Heart right ventricle (tissue), 16 donors: ENCODE results near the gene GBGT1. TPM values are rescaled to one million over a fixed set of nuclear protein-coding genes. Genes with fewer than 3 reads are reported as not detected.

ENCODE experiments used
- ATAC-seq, 8 donors: fragments of 200-7000 bp; cut with Tn5 transposase; one replicate each; pipeline ENCODE4 v1.9.1; 2020; ENCODE audit warnings: mild to moderate bottlenecking in 8 of 8, moderate library complexity in 8 of 8, moderate number of reproducible peaks in 1 of 8
- DNase-seq, 2 donors: peaks; one replicate each; pipeline ENCODE4 v3.0.0-alpha.2; 2020
- H3K27ac ChIP-seq, 10 donors: fragments of 200-600 bp; sonication (generic) in 2 of 10; one replicate each; pipeline versions ENCODE4 v1.5.0 to v1.8.0; 2020 to 2022; ENCODE audit warnings: mild to moderate bottlenecking in 3 of 10
- H3K27me3 ChIP-seq, 7 donors: fragments of 200-600 bp; one replicate each; pipeline ENCODE4 v1.8.0; 2021 to 2022; ENCODE audit warnings: mild to moderate bottlenecking in 2 of 7
- H3K36me3 ChIP-seq, 9 donors: fragments of 200-600 bp; sonication (generic) in 1 of 9; one replicate each; pipeline versions ENCODE4 v1.5.0 to v1.8.0; 2020 to 2022; ENCODE audit warnings: mild to moderate bottlenecking in 2 of 9
- H3K4me1 ChIP-seq, 9 donors: fragments of 200-600 bp; sonication (generic) in 1 of 9; one replicate each; pipeline versions ENCODE4 v1.5.0 to v1.8.0; 2020 to 2022; ENCODE audit warnings: mild to moderate bottlenecking in 4 of 9
- H3K4me3 ChIP-seq, 10 donors: fragments of 200-600 bp; sonication (generic) in 2 of 10; one replicate each; pipeline versions ENCODE4 v1.5.0 to v1.8.0; 2020 to 2022; ENCODE audit warnings: mild to moderate bottlenecking in 7 of 10, moderate library complexity in 2 of 10
- H3K9me3 ChIP-seq, 11 donors: fragments of 200-600 bp in 10 of 11; sonication (generic) in 2 of 11; one replicate each; pipeline versions ENCODE4 v1.5.0 to v1.8.0; 2013 to 2022; ENCODE audit warnings: mild to moderate bottlenecking in 2 of 11, control low read depth in 1 of 11, moderate library complexity in 1 of 11
- CTCF ChIP-seq, 9 donors: fragments of 200-600 bp; sonication (generic) in 2 of 9; IDR thresholded peaks; one replicate each; pipeline versions ENCODE4 v1.5.0 to v1.8.0; 2021 to 2022; ENCODE audit warnings: antibody characterized with exemption in 9 of 9, mild to moderate bottlenecking in 5 of 9, moderate library complexity in 1 of 9
- WGBS, 2 donors: extraction: QIAGEN DNeasy Blood & Tissue Kit; methylation state at CpG; one replicate each; pipeline ENCODE4 v1.1.7; 2013; ENCODE audit warnings: inconsistent platforms in 1 of 2; 5-methylcytosine and 5-hydroxymethylcytosine counted together
- intact Hi-C, 10 donors: fragments of 100-400 bp; cut with DNase I; formaldehyde crosslinking; loops; one replicate each; pipeline versions ENCODE4 v1.11.1 to v1.14.2; 2022
- polyA plus RNA-seq, 2 donors: library from polyadenylated mRNA; stranded (reverse); fragments of 200-250 nt; gene quantifications; one replicate each; pipeline ENCODE4 v1.2.3, GENCODE V29; 2013
- total RNA-seq, 10 donors: library from RNA; stranded (reverse); fragmentation: NEBNext Ultra II Directional in 3 of 10; extraction: Animal tissue kit (Norgen Biotek cat#: 25700) in 3 of 10; gene quantifications; one replicate each; pipeline versions ENCODE4 v1.2.1 to v1.2.4, GENCODE V29; 2021 to 2023
- donor health status: Arrhythmogenic right ventricular cardiomyopathy.
- donor health status: ischemic (EF 13 %, LVEDD 7.1; RV severe dilation, severe dysfunction).
- donor health status: healthy with polysubstance abuse.
- donor health status: DM: no; HTN: yes; CAD: no.
- donor health status: DM: no; HTN: no; CAD: no.
- donor health status: ischemic (EF 25% LVEDD 6.9; RV normal size, moderate dysfunction).
- donor health status: ischemic (EF 25% LVEDD 5.7; RV mildly dilated, moderate dysfunction).
- donor health status: healthy.
- donor health status: DM: yes; HTN: yes; CAD: no.
- donor health status: Ischemic cardiomyopathy.
- donor health status: ischemic (EF 35%, LVEDD 5.7; RV mildly dilated, moderate dysfunction).
- donor health status: nonischemic (EF 11% LVEDD 7.7; RV severe dilation, severe dysfunction).
- donor health status: DM: yes; HTN: yes; CAD: no.
- donor health status: PGD.
- donor health status: ischemic (EF 29% LVEDD 5.4; RV normal size, mild dysfunction).
- donor health status: nonischemic (EF 23%, LVEDD 6.1; RV moderate dilation, normal function).

GBGT1 gene
- total and polyA plus RNA-seq, 12 donors = 2.5 to 14.7 (median 6.6) TPM

GRCh38 chr9:133120501-133121197 is 43.1 kb downstream of the GBGT1 start:
- H3K4me1 ChIP-seq = peaks cover 46 to 89% (median 75%) of the 10 kb centered on the region in 9 donors
- intact Hi-C loops = loop anchor here in 1 of 10 donors (2.0 kb wide), 1 partner anchor 22 kb away; no protein-coding TSS in a partner anchor
- no peak for DNase-seq
- TF ChIP-seq CTCF (IDR thresholded peaks at IDR 0.05) = no peak
- WGBS, 2 donors = 0 to 1% methylated on average over 64 to 66 of the region's 66 CpGs
- peak overlapping the region in 9 of 10 donors; percentile 86 to 96 (median 93) for H3K27ac ChIP-seq
- no peaks in the 10 kb centered on the region for H3K27me3 ChIP-seq
- H3K9me3 ChIP-seq = no peaks in the 10 kb centered on the region
- peaks cover 0 to 6% (median 0%) of the 10 kb centered on the region in 9 donors for H3K36me3 ChIP-seq
- peak in 1 of 8 donors; percentile 9 for ATAC-seq
- H3K4me3 ChIP-seq = peak overlapping the region; percentile 72 to 96 (median 86)

GRCh38 chr9:133119846-133120500 is 43.7 kb downstream of the GBGT1 start:
- peak in 1 of 2 donors; percentile 27 for DNase-seq
- H3K4me1 ChIP-seq = peaks cover 50 to 89% (median 80%) of the 10 kb centered on the region in 9 donors
- peak in 2 of 8 donors; percentile 1 to 4 for ATAC-seq

DNA sequence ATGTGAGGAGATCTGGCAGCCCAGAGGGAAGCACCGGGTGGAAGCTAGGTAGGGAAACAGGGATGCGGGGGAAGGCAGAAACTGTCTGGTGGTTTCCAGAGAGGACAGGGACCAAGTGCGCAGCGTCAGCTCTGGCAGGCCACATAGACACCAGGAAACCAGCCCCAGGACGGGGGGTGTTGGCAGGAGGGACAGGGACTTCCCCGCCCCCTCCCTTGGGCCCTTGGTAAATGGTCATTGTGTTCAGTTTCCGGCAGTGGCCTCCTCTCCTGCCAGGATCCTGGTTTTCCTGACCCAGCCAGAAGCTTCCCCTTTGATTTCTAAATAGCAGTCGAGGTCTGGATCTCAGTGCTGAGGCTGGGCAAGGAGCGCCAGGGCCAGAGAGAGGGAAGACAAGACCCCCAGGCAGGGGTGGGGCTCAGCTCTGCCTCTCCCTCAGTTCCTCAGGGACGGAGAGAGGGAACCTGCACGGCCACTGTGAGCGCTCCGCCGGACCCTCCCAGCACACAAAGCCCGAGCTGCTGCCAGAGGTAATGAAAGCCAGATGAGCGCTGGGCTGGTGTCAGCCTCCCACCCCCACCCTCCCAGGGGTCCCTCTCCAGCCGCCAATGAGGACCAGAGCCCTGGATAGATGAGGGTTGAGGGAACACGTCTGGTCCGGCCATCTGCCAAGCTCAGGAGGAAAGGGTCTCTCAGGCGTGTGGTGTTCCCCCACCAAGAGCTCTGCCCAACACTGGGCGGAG is 44.4 kb downstream of the GBGT1 start:
- intact Hi-C loops = no loop called here
- Histone ChIP-seq H3K4me1 (peaks cover 57 to 89% (median 85%) of the 10 kb centered on the region in 9 donors), H3K4me3 (peak overlapping the region; percentile 72 to 96 (median 86)), H3K27ac (peak overlapping the region; percentile 35 to 96 (median 93)), H3K36me3 (peaks cover 0 to 9% (median 0%) of the 10 kb centered on the region in 9 donors), H3K27me3 (no peaks in the 10 kb centered on the region), H3K9me3 (no peaks in the 10 kb centered on the region)
- ATAC-seq (peak in 7 of 8 donors; percentile 4 to 39 (median 14)), DNase-seq (peak; percentile 64 to 65)
- 28 to 34% methylated on average over 20 to 21 of the region's 21 CpGs for WGBS, 2 donors
- no peak for TF ChIP-seq CTCF (IDR thresholded peaks at IDR 0.05)

More at GRCh38 chr9:133119846-133120500, 43.7 kb downstream of the GBGT1 start:
- no peaks in the 10 kb centered on the region for H3K9me3 ChIP-seq
- H3K27ac ChIP-seq = peak overlapping the region; percentile 35 to 96 (median 93)
- H3K27me3 ChIP-seq = no peaks in the 10 kb centered on the region
- TF ChIP-seq CTCF (IDR thresholded peaks at IDR 0.05) = no peak
- peak overlapping the region; percentile 72 to 96 (median 86) for H3K4me3 ChIP-seq
- 14 to 15% methylated on average over 21 of the region's 21 CpGs for WGBS, 2 donors
- intact Hi-C loops = loop anchor here in 1 of 10 donors (2.0 kb wide), 1 partner anchor 23 kb away; no protein-coding TSS in a partner anchor
- H3K36me3 ChIP-seq = peaks cover 0 to 9% (median 0%) of the 10 kb centered on the region in 9 donors

DNA sequence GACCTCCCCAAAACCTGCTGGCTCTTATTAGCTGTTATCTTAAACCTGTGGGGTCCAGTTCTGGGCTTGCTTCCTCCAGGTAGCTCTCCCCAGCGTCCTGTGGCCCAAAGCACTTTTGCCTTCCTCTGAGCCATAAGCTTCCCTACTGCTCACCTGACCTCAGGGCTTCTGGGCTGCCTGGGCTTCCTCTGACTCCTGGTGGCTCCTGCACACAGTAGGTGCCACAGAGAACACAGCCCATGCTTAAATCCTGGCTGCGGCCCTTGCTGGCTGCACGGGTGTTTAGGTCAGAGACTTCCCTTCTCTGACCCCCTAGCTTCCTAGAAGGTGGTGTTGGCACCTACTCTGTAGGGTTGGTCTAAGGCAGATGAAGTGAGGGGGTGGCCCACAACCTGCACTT is 45.1 kb downstream of the GBGT1 start:
- H3K27ac ChIP-seq = peak overlapping the region in 9 of 10 donors; percentile 86 to 96 (median 93)
- peak overlapping the region in 8 of 10 donors; percentile 78 to 95 (median 86) for H3K4me3 ChIP-seq
- peaks cover 0 to 9% (median 0%) of the 10 kb centered on the region in 9 donors for H3K36me3 ChIP-seq
- 63 to 77% methylated on average over 3 of the region's 3 CpGs for WGBS, 2 donors
- H3K4me1 ChIP-seq = peaks cover 64 to 96% (median 92%) of the 10 kb centered on the region in 9 donors
- ATAC-seq = no peak
- no peak for TF ChIP-seq CTCF (IDR thresholded peaks at IDR 0.05)
- peak in 1 of 2 donors; percentile 10 for DNase-seq
- H3K9me3 ChIP-seq = no peaks in the 10 kb centered on the region
- intact Hi-C loops = no loop called here
- H3K27me3 ChIP-seq = no peaks in the 10 kb centered on the region
